ENCODE results near the gene NFIL3.

GRCh38 chr9:91458906-91459305, 35.3 kb upstream of the NFIL3 start:
- TF ChIP-seq EZH2 (IDR thresholded peaks at IDR 0.05; ENCODE audit: borderline replicate concordance, insufficient read depth, low read depth, low read length, poor library complexity, severe bottlenecking) (no peak), CTCF (IDR thresholded peaks at IDR 0.05) (no peak)
